ENCODE results near the gene MSMP. TPM values are rescaled to one million over a fixed set of nuclear protein-coding genes. Genes with fewer than 3 reads are reported as not detected.
A peak's percentile ranks its signal among the peaks of the same experiment; 100 is the strongest.

Gene MSMP
- polyA plus RNA-seq, 3 donors: 1.1 TPM; not detected in 2

GRCh38 chr9:35776018-35776417 is 21.9 kb upstream of the MSMP start:
- DNase-seq (ENCODE audit: extremely low read depth in 1 of 11, low read depth in 9 of 11, low spot score in 4 of 11): peak in 2 of 11 donors; percentile 67 to 76

- DNase-seq (ENCODE audit: extremely low read depth in 1 of 11, low read depth in 9 of 11, low spot score in 4 of 11): no peak
Observed at GRCh38 chr9:35774907-35775635, 21.0 kb upstream of the MSMP start.

- no peak for DNase-seq (ENCODE audit: extremely low read depth in 1 of 11, low read depth in 9 of 11, low spot score in 4 of 11)
Observed at GRCh38 chr9:35771943-35772342, 17.9 kb upstream of the MSMP start.

- DNase-seq (ENCODE audit: extremely low read depth in 1 of 11, low read depth in 9 of 11, low spot score in 4 of 11): no peak
Observed at GRCh38 chr9:35771534-35771933, 17.5 kb upstream of the MSMP start.

GRCh38 chr9:35771075-35771433 is 17.0 kb upstream of the MSMP start:
- DNase-seq (ENCODE audit: extremely low read depth in 1 of 11, low read depth in 9 of 11, low spot score in 4 of 11): no peak

GRCh38 chr9:35769763-35770162 is 15.7 kb upstream of the MSMP start:
- no peak for DNase-seq (ENCODE audit: extremely low read depth in 1 of 11, low read depth in 9 of 11, low spot score in 4 of 11)

GRCh38 chr9:35767458-35767857 is 13.4 kb upstream of the MSMP start:
- no peak for DNase-seq (ENCODE audit: extremely low read depth in 1 of 11, low read depth in 9 of 11, low spot score in 4 of 11)

GRCh38 chr9:35766997-35767396 is 12.9 kb upstream of the MSMP start:
- no peak for DNase-seq (ENCODE audit: extremely low read depth in 1 of 11, low read depth in 9 of 11, low spot score in 4 of 11)

GRCh38 chr9:35763803-35764202 is 9.7 kb upstream of the MSMP start:
- DNase-seq (ENCODE audit: extremely low read depth in 1 of 11, low read depth in 9 of 11, low spot score in 4 of 11): no peak

- no peak for DNase-seq (ENCODE audit: extremely low read depth in 1 of 11, low read depth in 9 of 11, low spot score in 4 of 11)
Observed at GRCh38 chr9:35763181-35763580, 9.1 kb upstream of the MSMP start.

GRCh38 chr9:35760651-35761050 is 6.6 kb upstream of the MSMP start:
- no peak for DNase-seq (ENCODE audit: extremely low read depth in 1 of 11, low read depth in 9 of 11, low spot score in 4 of 11)

- DNase-seq (ENCODE audit: extremely low read depth in 1 of 11, low read depth in 9 of 11, low spot score in 4 of 11): no peak
Observed at GRCh38 chr9:35759795-35760194, 5.7 kb upstream of the MSMP start.

- DNase-seq (ENCODE audit: extremely low read depth in 1 of 11, low read depth in 9 of 11, low spot score in 4 of 11): no peak
Observed at GRCh38 chr9:35758475-35759050, 4.5 kb upstream of the MSMP start.

GRCh38 chr9:35757892-35758275 is 3.8 kb upstream of the MSMP start:
- no peak for DNase-seq (ENCODE audit: extremely low read depth in 1 of 11, low read depth in 9 of 11, low spot score in 4 of 11)

- peak in 1 of 11 donors; percentile 44 for DNase-seq (ENCODE audit: extremely low read depth in 1 of 11, low read depth in 9 of 11, low spot score in 4 of 11)
Observed at GRCh38 chr9:35757226-35757891, 3.3 kb upstream of the MSMP start.

GRCh38 chr9:35756275-35757225 is 2.5 kb upstream of the MSMP start:
- DNase-seq (ENCODE audit: extremely low read depth in 1 of 11, low read depth in 9 of 11, low spot score in 4 of 11): peak in 5 of 11 donors; percentile 45 to 59 (median 56)

- no peak for DNase-seq (ENCODE audit: extremely low read depth in 1 of 11, low read depth in 9 of 11, low spot score in 4 of 11)
Observed at GRCh38 chr9:35755071-35755470, 995 bp upstream of the MSMP start.

GRCh38 chr9:35753466-35753865 is 610 bp downstream of the MSMP start:
- no peak for DNase-seq (ENCODE audit: extremely low read depth in 1 of 11, low read depth in 9 of 11, low spot score in 4 of 11)

- DNase-seq (ENCODE audit: extremely low read depth in 1 of 11, low read depth in 9 of 11, low spot score in 4 of 11): no peak
Observed at GRCh38 chr9:35750256-35750531, 3.9 kb downstream of the MSMP start.
